Measurements from ENCODE around the gene KRT80. TPM values are rescaled to one million over a fixed set of nuclear protein-coding genes. Genes with fewer than 3 reads are reported as not detected.

KRT80 gene
- total and polyA plus RNA-seq, 2 of the 13 experiments (the other 11 are each of a cell fraction or from before 2014, with no cell fraction given), result 0.27 to 0.53 TPM

DNA sequence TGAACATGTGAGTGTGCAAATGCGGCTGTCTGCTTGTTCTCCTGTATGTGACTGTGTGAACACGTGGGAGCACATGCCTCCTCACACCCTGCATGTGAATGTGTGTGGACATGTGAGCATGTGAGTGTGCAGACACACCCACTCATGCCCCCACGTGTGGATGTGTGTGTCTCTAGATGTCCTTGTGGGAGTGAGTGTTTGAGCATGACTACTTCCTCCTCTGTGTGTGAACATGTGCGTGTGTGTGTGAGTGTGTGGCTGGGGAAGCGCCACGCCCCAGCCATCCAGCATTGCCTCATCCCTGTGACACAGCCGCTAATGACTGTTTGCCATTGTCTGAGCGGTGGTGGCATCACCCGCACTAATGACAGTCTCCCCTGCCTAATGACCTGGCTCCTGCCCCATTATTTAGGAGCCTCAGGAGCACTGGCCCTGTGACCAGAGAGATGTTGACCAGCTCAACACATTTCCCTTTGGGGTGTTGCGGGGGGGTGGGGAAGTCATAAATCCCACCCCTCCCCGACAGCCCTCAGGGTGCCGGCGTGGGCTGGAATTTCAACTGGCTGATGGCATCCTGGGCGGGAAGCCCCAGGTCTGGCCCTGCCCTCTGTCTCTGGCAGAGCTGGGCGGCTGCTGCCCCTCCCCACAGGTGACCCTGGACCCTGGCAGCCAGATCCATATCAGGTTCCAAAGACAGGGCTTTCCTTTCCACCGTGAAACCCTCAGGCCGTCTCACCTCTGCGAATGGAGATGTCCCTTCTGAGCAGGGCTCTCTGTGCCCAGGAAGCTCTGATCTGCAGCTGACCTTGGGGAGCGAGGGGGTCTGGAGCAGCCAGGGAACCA, 11.5 kb upstream of the KRT80 start (continued):
- TF ChIP-seq SIN3A (IDR thresholded peaks at IDR 0.05; ENCODE audit: borderline replicate concordance, low read depth, low read length) (no peak), HOXA7 (CRISPR knock-in tag; IDR thresholded peaks at IDR 0.05) (no peak), NR2F6 (IDR thresholded peaks at IDR 0.05) (no peak), NR2F6 (CRISPR knock-in tag; IDR thresholded peaks at IDR 0.05) (no peak), ZFP36 (IDR thresholded peaks at IDR 0.05; ENCODE audit: borderline replicate concordance, low read depth, low read length, partially characterized antibody) (no peak), ZNF761 (CRISPR knock-in tag; conservative IDR thresholded peaks at IDR 0.05) (no peak), ZMYM3 (CRISPR knock-in tag; IDR thresholded peaks at IDR 0.05) (no peak), ZNF333 (CRISPR knock-in tag; IDR thresholded peaks at IDR 0.05; ENCODE audit: borderline replicate concordance) (no peak), SNAI1 (CRISPR knock-in tag; IDR thresholded peaks at IDR 0.05; ENCODE audit: borderline replicate concordance) (no peak), ZNF264 (CRISPR knock-in tag; IDR thresholded peaks at IDR 0.05) (no peak), SAP130 (CRISPR knock-in tag; IDR thresholded peaks at IDR 0.05; ENCODE audit: low read depth) (0 out of 2 replicates have a peak, but pooled peaks have one; percentile 22)
- TF ChIP-seq, protein P1, sequence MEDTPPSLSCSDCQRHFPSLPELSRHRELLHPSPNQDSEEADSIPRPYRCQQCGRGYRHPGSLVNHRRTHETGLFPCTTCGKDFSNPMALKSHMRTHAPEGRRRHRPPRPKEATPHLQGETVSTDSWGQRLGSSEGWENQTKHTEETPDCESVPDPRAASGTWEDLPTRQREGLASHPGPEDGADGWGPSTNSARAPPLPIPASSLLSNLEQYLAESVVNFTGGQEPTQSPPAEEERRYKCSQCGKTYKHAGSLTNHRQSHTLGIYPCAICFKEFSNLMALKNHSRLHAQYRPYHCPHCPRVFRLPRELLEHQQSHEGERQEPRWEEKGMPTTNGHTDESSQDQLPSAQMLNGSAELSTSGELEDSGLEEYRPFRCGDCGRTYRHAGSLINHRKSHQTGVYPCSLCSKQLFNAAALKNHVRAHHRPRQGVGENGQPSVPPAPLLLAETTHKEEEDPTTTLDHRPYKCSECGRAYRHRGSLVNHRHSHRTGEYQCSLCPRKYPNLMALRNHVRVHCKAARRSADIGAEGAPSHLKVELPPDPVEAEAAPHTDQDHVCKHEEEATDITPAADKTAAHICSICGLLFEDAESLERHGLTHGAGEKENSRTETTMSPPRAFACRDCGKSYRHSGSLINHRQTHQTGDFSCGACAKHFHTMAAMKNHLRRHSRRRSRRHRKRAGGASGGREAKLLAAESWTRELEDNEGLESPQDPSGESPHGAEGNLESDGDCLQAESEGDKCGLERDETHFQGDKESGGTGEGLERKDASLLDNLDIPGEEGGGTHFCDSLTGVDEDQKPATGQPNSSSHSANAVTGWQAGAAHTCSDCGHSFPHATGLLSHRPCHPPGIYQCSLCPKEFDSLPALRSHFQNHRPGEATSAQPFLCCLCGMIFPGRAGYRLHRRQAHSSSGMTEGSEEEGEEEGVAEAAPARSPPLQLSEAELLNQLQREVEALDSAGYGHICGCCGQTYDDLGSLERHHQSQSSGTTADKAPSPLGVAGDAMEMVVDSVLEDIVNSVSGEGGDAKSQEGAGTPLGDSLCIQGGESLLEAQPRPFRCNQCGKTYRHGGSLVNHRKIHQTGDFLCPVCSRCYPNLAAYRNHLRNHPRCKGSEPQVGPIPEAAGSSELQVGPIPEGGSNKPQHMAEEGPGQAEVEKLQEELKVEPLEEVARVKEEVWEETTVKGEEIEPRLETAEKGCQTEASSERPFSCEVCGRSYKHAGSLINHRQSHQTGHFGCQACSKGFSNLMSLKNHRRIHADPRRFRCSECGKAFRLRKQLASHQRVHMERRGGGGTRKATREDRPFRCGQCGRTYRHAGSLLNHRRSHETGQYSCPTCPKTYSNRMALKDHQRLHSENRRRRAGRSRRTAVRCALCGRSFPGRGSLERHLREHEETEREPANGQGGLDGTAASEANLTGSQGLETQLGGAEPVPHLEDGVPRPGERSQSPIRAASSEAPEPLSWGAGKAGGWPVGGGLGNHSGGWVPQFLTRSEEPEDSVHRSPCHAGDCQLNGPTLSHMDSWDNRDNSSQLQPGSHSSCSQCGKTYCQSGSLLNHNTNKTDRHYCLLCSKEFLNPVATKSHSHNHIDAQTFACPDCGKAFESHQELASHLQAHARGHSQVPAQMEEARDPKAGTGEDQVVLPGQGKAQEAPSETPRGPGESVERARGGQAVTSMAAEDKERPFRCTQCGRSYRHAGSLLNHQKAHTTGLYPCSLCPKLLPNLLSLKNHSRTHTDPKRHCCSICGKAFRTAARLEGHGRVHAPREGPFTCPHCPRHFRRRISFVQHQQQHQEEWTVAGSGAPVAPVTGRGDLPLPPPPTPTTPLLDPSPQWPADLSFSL (CRISPR knock-in tag; IDR thresholded peaks at IDR 0.05), result 0 out of 2 replicates have a peak, but pooled peaks have one; percentile 19
- TF ChIP-seq, protein P2, sequence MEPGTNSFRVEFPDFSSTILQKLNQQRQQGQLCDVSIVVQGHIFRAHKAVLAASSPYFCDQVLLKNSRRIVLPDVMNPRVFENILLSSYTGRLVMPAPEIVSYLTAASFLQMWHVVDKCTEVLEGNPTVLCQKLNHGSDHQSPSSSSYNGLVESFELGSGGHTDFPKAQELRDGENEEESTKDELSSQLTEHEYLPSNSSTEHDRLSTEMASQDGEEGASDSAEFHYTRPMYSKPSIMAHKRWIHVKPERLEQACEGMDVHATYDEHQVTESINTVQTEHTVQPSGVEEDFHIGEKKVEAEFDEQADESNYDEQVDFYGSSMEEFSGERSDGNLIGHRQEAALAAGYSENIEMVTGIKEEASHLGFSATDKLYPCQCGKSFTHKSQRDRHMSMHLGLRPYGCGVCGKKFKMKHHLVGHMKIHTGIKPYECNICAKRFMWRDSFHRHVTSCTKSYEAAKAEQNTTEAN (CRISPR knock-in tag; conservative IDR thresholded peaks at IDR 0.05), result peak; percentile 78; the same call in 1 of the 2 replicates
- TF ChIP-seq, protein P3, sequence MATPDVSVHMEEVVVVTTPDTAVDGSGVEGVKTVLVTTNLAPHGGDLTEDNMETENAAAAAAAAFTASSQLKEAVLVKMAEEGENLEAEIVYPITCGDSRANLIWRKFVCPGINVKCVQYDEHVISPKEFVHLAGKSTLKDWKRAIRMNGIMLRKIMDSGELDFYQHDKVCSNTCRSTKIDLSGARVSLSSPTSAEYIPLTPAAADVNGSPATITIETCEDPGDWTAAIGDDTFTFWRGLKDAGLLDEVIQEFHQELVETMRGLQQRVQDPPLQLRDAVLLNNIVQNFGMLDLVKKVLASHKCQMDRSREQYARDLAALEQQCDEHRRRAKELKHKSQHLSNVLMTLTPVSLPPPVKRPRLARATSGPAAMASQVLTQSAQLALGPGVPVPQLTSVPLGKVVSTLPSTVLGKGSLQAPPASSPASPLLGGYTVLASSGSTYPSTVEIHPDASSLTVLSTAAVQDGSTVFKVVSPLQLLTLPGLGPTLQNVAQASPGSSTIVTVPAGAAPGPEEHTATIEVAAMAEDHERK (CRISPR knock-in tag; IDR thresholded peaks at IDR 0.05; ENCODE audit: low read depth), result no peak
- TF ChIP-seq, protein P4, sequence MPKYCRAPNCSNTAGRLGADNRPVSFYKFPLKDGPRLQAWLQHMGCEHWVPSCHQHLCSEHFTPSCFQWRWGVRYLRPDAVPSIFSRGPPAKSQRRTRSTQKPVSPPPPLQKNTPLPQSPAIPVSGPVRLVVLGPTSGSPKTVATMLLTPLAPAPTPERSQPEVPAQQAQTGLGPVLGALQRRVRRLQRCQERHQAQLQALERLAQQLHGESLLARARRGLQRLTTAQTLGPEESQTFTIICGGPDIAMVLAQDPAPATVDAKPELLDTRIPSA (CRISPR knock-in tag; IDR thresholded peaks at IDR 0.05; ENCODE audit: borderline replicate concordance), result no peak
